ENCODE measurements around the gene SLAMF1.
"Not testable (repeated sequence)": the region's sequence is repeated elsewhere in the genome, so short reads cannot be mapped to it uniquely, and the experiment has no call there.

The SLAMF1 gene

GRCh38 chr1:160665330-160666078 lies 18.7 kb upstream of the SLAMF1 start:
- no peak for DNase-seq (ENCODE audit: low read depth)

GRCh38 chr1:160664573-160665051 lies 17.8 kb upstream of the SLAMF1 start:
- no peak for DNase-seq (ENCODE audit: low read depth)

GRCh38 chr1:160662910-160663309 lies 16.1 kb upstream of the SLAMF1 start:
- DNase-seq (ENCODE audit: low read depth), result no peak

GRCh38 chr1:160659566-160659965 lies 12.7 kb upstream of the SLAMF1 start:
- no peak for DNase-seq (ENCODE audit: low read depth)

- DNase-seq (ENCODE audit: low read depth), result no peak
Measured at GRCh38 chr1:160658814-160659193, 12.0 kb upstream of the SLAMF1 start.

GRCh38 chr1:160658162-160658813 lies 11.4 kb upstream of the SLAMF1 start:
- DNase-seq (ENCODE audit: low read depth), result no peak

GRCh38 chr1:160657250-160657781 lies 10.5 kb upstream of the SLAMF1 start:
- no peak for DNase-seq (ENCODE audit: low read depth)

GRCh38 chr1:160656737-160657136 lies 9.9 kb upstream of the SLAMF1 start:
- DNase-seq (ENCODE audit: low read depth), result no peak

GRCh38 chr1:160653620-160654016 lies 6.8 kb upstream of the SLAMF1 start:
- DNase-seq (ENCODE audit: low read depth), result no peak

- DNase-seq (ENCODE audit: low read depth), result no peak
Measured at GRCh38 chr1:160652924-160653619, 6.2 kb upstream of the SLAMF1 start.

GRCh38 chr1:160652065-160652641 lies 5.3 kb upstream of the SLAMF1 start:
- DNase-seq (ENCODE audit: low read depth), result not testable (repeated sequence)

- no peak for DNase-seq (ENCODE audit: low read depth)
Measured at GRCh38 chr1:160651433-160652064, 4.7 kb upstream of the SLAMF1 start.

- no peak for DNase-seq (ENCODE audit: low read depth)
Measured at GRCh38 chr1:160647329-160647720, 481 bp upstream of the SLAMF1 start.

GRCh38 chr1:160646180-160646579 lies 664 bp downstream of the SLAMF1 start:
- DNase-seq (ENCODE audit: low read depth), result no peak

GRCh38 chr1:160645386-160646130 lies 1.3 kb downstream of the SLAMF1 start:
- no peak for DNase-seq (ENCODE audit: low read depth)

- no peak for DNase-seq (ENCODE audit: low read depth)
Measured at GRCh38 chr1:160644399-160644798, 2.4 kb downstream of the SLAMF1 start.

GRCh38 chr1:160643138-160643537 lies 3.7 kb downstream of the SLAMF1 start:
- DNase-seq (ENCODE audit: low read depth), result no peak

GRCh38 chr1:160642281-160642644 lies 4.6 kb downstream of the SLAMF1 start:
- DNase-seq (ENCODE audit: low read depth), result no peak

- DNase-seq (ENCODE audit: low read depth), result no peak
Measured at GRCh38 chr1:160641323-160642280, 5.2 kb downstream of the SLAMF1 start.
